Measurements from ENCODE around the gene DCDC2.

- TF ChIP-seq POLR2A (IDR thresholded peaks at IDR 0.05) (no peak), EP300 (IDR thresholded peaks at IDR 0.05; ENCODE audit: low read depth) (no peak), POLR2AphosphoS5 (IDR thresholded peaks at IDR 0.05) (no peak)
- TF ChIP-seq, protein P1, sequence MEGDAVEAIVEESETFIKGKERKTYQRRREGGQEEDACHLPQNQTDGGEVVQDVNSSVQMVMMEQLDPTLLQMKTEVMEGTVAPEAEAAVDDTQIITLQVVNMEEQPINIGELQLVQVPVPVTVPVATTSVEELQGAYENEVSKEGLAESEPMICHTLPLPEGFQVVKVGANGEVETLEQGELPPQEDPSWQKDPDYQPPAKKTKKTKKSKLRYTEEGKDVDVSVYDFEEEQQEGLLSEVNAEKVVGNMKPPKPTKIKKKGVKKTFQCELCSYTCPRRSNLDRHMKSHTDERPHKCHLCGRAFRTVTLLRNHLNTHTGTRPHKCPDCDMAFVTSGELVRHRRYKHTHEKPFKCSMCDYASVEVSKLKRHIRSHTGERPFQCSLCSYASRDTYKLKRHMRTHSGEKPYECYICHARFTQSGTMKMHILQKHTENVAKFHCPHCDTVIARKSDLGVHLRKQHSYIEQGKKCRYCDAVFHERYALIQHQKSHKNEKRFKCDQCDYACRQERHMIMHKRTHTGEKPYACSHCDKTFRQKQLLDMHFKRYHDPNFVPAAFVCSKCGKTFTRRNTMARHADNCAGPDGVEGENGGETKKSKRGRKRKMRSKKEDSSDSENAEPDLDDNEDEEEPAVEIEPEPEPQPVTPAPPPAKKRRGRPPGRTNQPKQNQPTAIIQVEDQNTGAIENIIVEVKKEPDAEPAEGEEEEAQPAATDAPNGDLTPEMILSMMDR (IDR thresholded peaks at IDR 0.05), result no peak
Observed at GRCh38 chr6:24324617-24325016, 33.2 kb downstream of the DCDC2 start.

Data from transverse colon (tissue), 4 donors.